ENCODE measurements around the gene CHKA.

GRCh38 chr11:68160100-68160695 lies 39.0 kb upstream of the CHKA start:
- no peak for TF ChIP-seq EZH2 (IDR thresholded peaks at IDR 0.05; ENCODE audit: low read depth, unreplicated experiment)
- TF ChIP-seq CTCF (conservative IDR thresholded peaks at IDR 0.05; ENCODE audit: low read depth in 2 of 2) = no peak
- no peak for TF ChIP-seq ETS1 (IDR thresholded peaks at IDR 0.05)
- no peak for TF ChIP-seq CREB1 (CRISPR knock-in tag; IDR thresholded peaks at IDR 0.05; ENCODE audit: low read depth)
- no peak for TF ChIP-seq EZH2phosphoT487 (IDR thresholded peaks at IDR 0.05; ENCODE audit: unreplicated experiment)
- no peak for TF ChIP-seq ZNF114 (CRISPR knock-in tag; IDR thresholded peaks at IDR 0.05)
- TF ChIP-seq REST (IDR thresholded peaks at IDR 0.05; ENCODE audit: unreplicated experiment) = no peak
- TF ChIP-seq NANOG (IDR thresholded peaks at IDR 0.05; ENCODE audit: borderline replicate concordance) = no peak
- TF ChIP-seq POLR2AphosphoS5 (IDR thresholded peaks at IDR 0.05; ENCODE audit: low read depth) = no peak
- TF ChIP-seq ZNF331 (CRISPR knock-in tag; IDR thresholded peaks at IDR 0.05; ENCODE audit: low read depth) = no peak
